Measurements from ENCODE around the gene SIX5. TPM values are rescaled to one million over a fixed set of nuclear protein-coding genes. Genes with fewer than 3 reads are reported as not detected.
A peak's percentile ranks its signal among the peaks of the same experiment; 100 is the strongest.

The SIX5 gene
- total RNA-seq: under 1 TPM; 0.53 to 0.89 TPM

- no peaks in the 10 kb centered on the region for H3K36me3 Mint-ChIP-seq (ENCODE audit: low read depth)
- peak; percentile 97 for DNase-seq
- H3K4me1 Mint-ChIP-seq (ENCODE audit: low read depth): peaks cover 23% of the 10 kb centered on the region
- no peaks in the 10 kb centered on the region for H3K9me3 Mint-ChIP-seq (ENCODE audit: insufficient read depth)
- ChIA-PET CTCF (interaction anchor here (0.6 to 9.4 kb wide), 51 partner anchors 9 to 609 kb away, joined by 3 to 238 read pairs (median 5); partner anchors contain the start of genes CCDC61, DMWD, FBXO46 and FOXA3), POLR2A (interaction anchor here (0.6 to 1.7 kb wide), 9 partner anchors 14 to 227 kb away, joined by 3 to 8 read pairs (median 4); partner anchors contain the start of genes QPCTL and SNRPD2)
- H3K27me3 Mint-ChIP-seq (ENCODE audit: low read depth): peaks cover 25% of the 10 kb centered on the region
- ATAC-seq: peak; percentile 69
- peak within 1 kb of the TSS; percentile 74 for H3K27ac Mint-ChIP-seq
- H3K4me3 Mint-ChIP-seq: peak within 1 kb of the TSS; percentile 81
Measured at GRCh38 chr19:45768984-45769782, at the start of gene SIX5. Gene SIX5 (minus strand): TSS chr19:45769252. CDS start chr19:45768844, 408 bp downstream.

GRCh38 chr19:45817725-45818301, 48.8 kb upstream of the SIX5 start:
- Mint-ChIP-seq H3K27ac (no peak overlapping the region), H3K4me1 (ENCODE audit: low read depth) (peaks cover 6% of the 10 kb centered on the region), H3K27me3 (ENCODE audit: low read depth) (no peaks in the 10 kb centered on the region), H3K4me3 (no peak overlapping the region), H3K36me3 (ENCODE audit: low read depth) (peaks cover 10% of the 10 kb centered on the region), H3K9me3 (ENCODE audit: insufficient read depth) (no peaks in the 10 kb centered on the region)
- ATAC-seq (no peak), DNase-seq (no peak)
- ChIA-PET POLR2A (interaction anchor here (1.3 kb wide), 1 partner anchor 49 kb away, joined by 3 read pairs; the partner anchor contains the start of gene SIX5), CTCF (interaction anchor here (0.7 to 2.7 kb wide), 17 partner anchors 8 to 447 kb away, joined by 3 to 32 read pairs (median 11); partner anchors contain the start of genes FOXA3, IRF2BP1, SIX5 and SYMPK)

- peak; percentile 97 for ATAC-seq
- POLR2A ChIA-PET: interaction anchor here (1.3 kb wide), 1 partner anchor 48 kb away, joined by 3 read pairs; the partner anchor contains the start of gene SIX5
- H3K4me1 Mint-ChIP-seq (ENCODE audit: low read depth): peaks cover 6% of the 10 kb centered on the region
Measured at GRCh38 chr19:45817010-45817724, 48.1 kb upstream of the SIX5 start.

GRCh38 chr19:45816236-45817009, 47.4 kb upstream of the SIX5 start:
- Mint-ChIP-seq H3K4me3 (no peak overlapping the region), H3K4me1 (ENCODE audit: low read depth) (peaks cover 6% of the 10 kb centered on the region), H3K27ac (no peak overlapping the region), H3K27me3 (ENCODE audit: low read depth) (no peaks in the 10 kb centered on the region), H3K36me3 (ENCODE audit: low read depth) (peaks cover 10% of the 10 kb centered on the region), H3K9me3 (ENCODE audit: insufficient read depth) (no peaks in the 10 kb centered on the region)
- POLR2A ChIA-PET: interaction anchor here (1.3 kb wide), 1 partner anchor 47 kb away, joined by 3 read pairs; the partner anchor contains the start of gene SIX5
- ATAC-seq (no peak), DNase-seq (no peak)
- CTCF ChIA-PET: interaction anchor here (0.5 to 3.5 kb wide), 46 partner anchors 10 to 447 kb away, joined by 3 to 32 read pairs (median 4); partner anchors contain the start of genes CCDC61, DMWD, FBXO46 and FOXA3

More at GRCh38 chr19:45817010-45817724, 48.1 kb upstream of the SIX5 start:
- Mint-ChIP-seq H3K4me3 (no peak overlapping the region), H3K9me3 (ENCODE audit: insufficient read depth) (no peaks in the 10 kb centered on the region), H3K27ac (peak overlapping the region; percentile 34), H3K36me3 (ENCODE audit: low read depth) (peaks cover 10% of the 10 kb centered on the region), H3K27me3 (ENCODE audit: low read depth) (no peaks in the 10 kb centered on the region)
- CTCF ChIA-PET: interaction anchor here (0.5 to 2.7 kb wide), 46 partner anchors 9 to 448 kb away, joined by 3 to 32 read pairs (median 4); partner anchors contain the start of genes CCDC61, DMWD, FBXO46 and FOXA3
- peak; percentile 98 for DNase-seq

GRCh38 chr19:45815481-45816216, 46.6 kb upstream of the SIX5 start:
- ChIA-PET CTCF (interaction anchor here (1.2 to 3.5 kb wide), 5 partner anchors 11 to 87 kb away, joined by 11 to 28 read pairs (median 14); partner anchors contain the start of genes IRF2BP1, MYPOP and SIX5), POLR2A (no interaction called here)
- H3K27ac Mint-ChIP-seq: no peak overlapping the region
- no peaks in the 10 kb centered on the region for H3K9me3 Mint-ChIP-seq (ENCODE audit: insufficient read depth)
- DNase-seq: no peak
- no peaks in the 10 kb centered on the region for H3K27me3 Mint-ChIP-seq (ENCODE audit: low read depth)
- peaks cover 7% of the 10 kb centered on the region for H3K4me1 Mint-ChIP-seq (ENCODE audit: low read depth)
- ATAC-seq: no peak
- H3K36me3 Mint-ChIP-seq (ENCODE audit: low read depth): peaks cover 6% of the 10 kb centered on the region
- no peak overlapping the region for H3K4me3 Mint-ChIP-seq

- peaks cover 3% of the 10 kb centered on the region for H3K36me3 Mint-ChIP-seq (ENCODE audit: low read depth)
- H3K27ac Mint-ChIP-seq: no peak within 1 kb of the TSS
- DNase-seq: no peak
- H3K27me3 Mint-ChIP-seq (ENCODE audit: low read depth): no peaks in the 10 kb centered on the region
- H3K9me3 Mint-ChIP-seq (ENCODE audit: insufficient read depth): no peaks in the 10 kb centered on the region
- no peak for ATAC-seq
- CTCF ChIA-PET: interaction anchor here (0.6 to 3.5 kb wide), 4 partner anchors 15 to 122 kb away, joined by 3 to 17 read pairs (median 8); partner anchors contain the start of gene SIX5
- peaks cover 12% of the 10 kb centered on the region for H3K4me1 Mint-ChIP-seq (ENCODE audit: low read depth)
- no peak within 1 kb of the TSS for H3K4me3 Mint-ChIP-seq
- POLR2A ChIA-PET: no interaction called here
Measured at GRCh38 chr19:45814851-45815480, 45.9 kb upstream of the SIX5 start, which contains the start of gene RSPH6A. Gene RSPH6A (minus strand): TSS chr19:45815308. CDS start chr19:45815176, 132 bp downstream.

- no peaks in the 10 kb centered on the region for H3K9me3 Mint-ChIP-seq (ENCODE audit: insufficient read depth)
- no peaks in the 10 kb centered on the region for H3K27me3 Mint-ChIP-seq (ENCODE audit: low read depth)
- no peak overlapping the region for H3K4me3 Mint-ChIP-seq
- H3K36me3 Mint-ChIP-seq (ENCODE audit: low read depth): peaks cover 3% of the 10 kb centered on the region
- no peak overlapping the region for H3K27ac Mint-ChIP-seq
- no peak for DNase-seq
- POLR2A ChIA-PET: interaction anchor here (0.6 kb wide), 1 partner anchor 12 kb away, joined by 3 read pairs; no protein-coding TSS in a partner anchor
- peaks cover 19% of the 10 kb centered on the region for H3K4me1 Mint-ChIP-seq (ENCODE audit: low read depth)
- no peak for ATAC-seq
- CTCF ChIA-PET: interaction anchor here (0.6 to 3.5 kb wide), 6 partner anchors 15 to 121 kb away, joined by 3 to 17 read pairs (median 4); partner anchors contain the start of gene SIX5
Measured at GRCh38 chr19:45814166-45814780, 45.2 kb upstream of the SIX5 start.

GRCh38 chr19:45812297-45812696, 43.2 kb upstream of the SIX5 start:
- H3K27ac Mint-ChIP-seq: no peak overlapping the region
- H3K27me3 Mint-ChIP-seq (ENCODE audit: low read depth): no peaks in the 10 kb centered on the region
- ChIA-PET CTCF (no interaction called here), POLR2A (no interaction called here)
- H3K9me3 Mint-ChIP-seq (ENCODE audit: insufficient read depth): no peaks in the 10 kb centered on the region
- H3K4me3 Mint-ChIP-seq: no peak overlapping the region
- H3K4me1 Mint-ChIP-seq (ENCODE audit: low read depth): peaks cover 17% of the 10 kb centered on the region
- H3K36me3 Mint-ChIP-seq (ENCODE audit: low read depth): peaks cover 3% of the 10 kb centered on the region
- ATAC-seq: no peak
- no peak for DNase-seq

- Mint-ChIP-seq H3K27ac (no peak overlapping the region), H3K36me3 (ENCODE audit: low read depth) (no peaks in the 10 kb centered on the region), H3K9me3 (ENCODE audit: insufficient read depth) (no peaks in the 10 kb centered on the region), H3K4me3 (peak overlapping the region; percentile 31), H3K4me1 (ENCODE audit: low read depth) (peaks cover 14% of the 10 kb centered on the region), H3K27me3 (ENCODE audit: low read depth) (peaks cover 3% of the 10 kb centered on the region)
- ATAC-seq: peak; percentile 35
- ChIA-PET CTCF (interaction anchor here (1.0 to 2.4 kb wide), 3 partner anchors 10 to 41 kb away, joined by 3 to 12 read pairs (median 5); partner anchors contain the start of gene SIX5), POLR2A (no interaction called here)
- DNase-seq: no peak
Measured at GRCh38 chr19:45809643-45810159, 40.6 kb upstream of the SIX5 start.

Data from activated CD8-positive, alpha-beta T cell treated with anti-CD3 and anti-CD28 coated beads, Interleukin-2, amount 10 ng/mL, durations not matched to agents 7 days and 5 days (primary cell).